GM12801 (cell line): Measurements from ENCODE around the gene NHLRC2.

ENCODE experiments used
- CTCF ChIP-seq: IDR thresholded peaks from one replicate; pipeline ENCODE4 v1.5.1; 2011; ENCODE audit warnings: control low read depth; ENCODE audit not compliant: insufficient read length; ENCODE audit errors: extremely low read depth

NHLRC2 gene

DNA sequence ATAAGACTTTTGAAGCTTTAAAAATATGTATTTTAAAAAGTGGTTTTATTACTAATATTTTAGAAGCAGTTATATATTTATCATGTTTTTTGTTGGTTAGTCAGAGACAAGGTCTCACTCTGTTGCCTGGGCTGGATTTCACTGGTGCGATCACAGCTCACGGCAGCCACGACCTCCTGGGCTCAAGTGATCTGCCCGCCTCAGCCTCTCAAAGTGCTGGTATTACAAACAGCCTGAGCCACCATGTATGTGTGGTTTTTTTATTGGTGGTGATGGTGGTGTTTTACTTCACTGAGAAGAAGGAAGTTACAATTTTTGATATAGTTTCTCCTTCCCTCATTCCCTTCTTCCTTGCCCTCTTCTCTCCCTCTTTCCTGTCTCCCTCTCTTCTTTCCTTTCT, 13.4 kb downstream of the NHLRC2 start:
- no peak for TF ChIP-seq CTCF

DNA sequence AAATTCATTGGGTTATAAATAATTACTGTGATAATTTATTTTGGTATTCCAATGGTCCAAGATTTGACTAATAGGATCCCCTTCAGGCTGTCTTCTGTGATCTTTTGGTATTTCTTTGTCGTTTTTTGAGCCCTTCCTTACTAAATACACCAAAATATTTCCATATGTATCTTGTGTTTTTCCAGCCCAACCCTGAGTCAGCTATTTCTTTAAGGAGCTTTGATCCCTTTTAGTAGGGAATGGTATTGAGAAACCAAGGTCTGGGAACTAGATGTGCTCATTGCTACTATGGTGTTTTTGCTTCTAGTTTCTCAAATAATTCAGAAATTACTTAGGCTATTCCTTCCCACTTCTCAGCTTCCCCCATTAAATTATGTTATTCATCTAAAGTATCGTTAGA, 15.3 kb downstream of the NHLRC2 start:
- TF ChIP-seq CTCF, result no peak

DNA sequence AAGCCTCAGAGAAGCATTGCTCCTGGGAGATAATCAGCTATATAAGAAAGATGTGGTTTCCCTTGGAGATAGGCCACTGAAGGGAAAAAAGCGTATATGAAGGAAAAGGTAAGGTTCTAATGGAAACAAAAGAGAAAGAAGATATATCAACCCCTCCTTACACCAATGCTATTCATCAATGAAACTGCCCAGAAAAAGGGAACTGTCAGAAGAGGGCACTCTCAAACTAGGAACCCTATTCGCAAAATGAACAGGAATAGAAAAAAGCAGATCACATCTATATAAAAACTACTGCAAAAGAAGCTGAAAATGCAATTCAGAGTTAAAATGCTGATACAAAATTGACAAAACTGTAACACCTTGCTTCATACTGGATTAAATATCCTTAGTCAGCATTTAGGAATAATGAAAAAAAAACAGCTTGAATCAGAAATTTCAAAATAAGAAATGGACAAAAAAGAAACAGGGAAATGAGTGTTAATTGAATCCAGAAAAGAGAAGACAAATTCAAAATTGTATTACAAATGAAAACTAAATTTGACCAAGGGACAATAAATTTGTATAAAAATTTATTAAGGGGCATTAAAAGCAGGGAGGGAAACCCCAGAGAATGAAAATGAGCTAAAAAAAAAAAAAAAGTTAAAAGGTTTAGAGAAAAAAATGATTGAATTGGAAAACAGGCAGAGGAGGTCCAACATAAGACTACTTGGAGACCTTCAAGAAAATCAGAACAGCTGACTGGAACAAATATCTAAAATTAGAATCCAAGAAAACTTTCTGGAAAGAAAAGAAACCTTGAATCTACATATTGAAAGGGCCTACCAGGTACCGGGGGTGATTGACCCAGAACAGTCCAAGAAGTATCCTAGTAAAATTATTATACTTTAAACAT, 17.9 kb downstream of the NHLRC2 start:
- TF ChIP-seq CTCF, result no peak

DNA sequence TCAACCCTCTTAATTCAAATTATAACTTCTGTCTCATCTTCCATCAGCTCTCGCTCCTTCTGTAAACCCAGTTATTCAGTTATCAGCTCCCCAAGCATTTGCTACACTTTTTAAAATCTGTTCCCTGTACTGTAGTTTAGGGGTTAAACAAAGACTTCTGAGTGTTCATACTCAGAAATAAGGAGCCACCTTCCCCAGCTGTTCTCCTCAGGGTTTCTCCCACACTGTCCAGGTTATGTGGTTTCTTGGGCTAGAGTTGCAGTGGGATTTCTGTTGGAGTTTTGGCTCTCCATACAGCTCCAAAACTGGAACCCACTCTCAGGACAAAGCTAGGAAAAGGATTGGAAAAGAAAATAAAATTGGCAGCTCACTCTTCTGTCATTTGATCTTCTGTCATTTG, 20.8 kb downstream of the NHLRC2 start:
- TF ChIP-seq CTCF, result no peak

DNA sequence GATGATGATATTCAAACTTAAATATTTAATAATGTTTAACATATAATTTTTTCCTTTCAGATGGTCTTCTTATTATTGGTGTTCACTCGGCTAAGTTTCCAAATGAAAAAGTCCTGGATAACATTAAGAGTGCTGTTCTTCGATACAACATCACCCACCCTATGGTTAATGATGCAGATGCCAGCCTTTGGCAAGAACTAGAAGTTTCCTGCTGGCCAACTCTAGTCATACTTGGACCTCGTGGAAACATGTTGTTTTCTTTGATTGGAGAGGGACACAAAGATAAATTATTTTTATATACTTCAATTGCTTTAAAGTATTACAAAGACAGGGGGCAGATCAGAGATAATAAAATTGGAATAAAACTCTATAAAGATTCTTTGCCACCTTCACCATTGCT, 22.0 kb downstream of the NHLRC2 start:
- TF ChIP-seq CTCF, result no peak

DNA sequence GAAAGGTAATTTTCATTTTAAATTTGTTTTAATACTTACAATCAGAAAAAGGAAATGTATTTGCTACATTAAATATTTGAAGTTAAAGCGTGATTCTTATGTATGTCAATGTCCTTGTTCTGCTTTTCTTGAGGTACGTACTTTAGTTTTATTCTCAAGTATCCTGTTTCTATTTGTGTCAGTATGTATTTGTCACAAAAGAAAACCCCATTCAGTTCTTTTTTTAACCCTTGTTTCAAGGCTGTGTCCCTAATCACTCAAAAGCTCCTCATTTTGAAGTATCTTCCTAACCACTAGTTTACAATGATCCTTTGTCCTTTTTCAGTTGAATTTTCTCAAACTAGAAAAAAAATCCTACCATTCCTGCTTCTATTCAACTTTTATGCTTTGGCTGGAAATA, 25.2 kb downstream of the NHLRC2 start:
- no peak for TF ChIP-seq CTCF

DNA sequence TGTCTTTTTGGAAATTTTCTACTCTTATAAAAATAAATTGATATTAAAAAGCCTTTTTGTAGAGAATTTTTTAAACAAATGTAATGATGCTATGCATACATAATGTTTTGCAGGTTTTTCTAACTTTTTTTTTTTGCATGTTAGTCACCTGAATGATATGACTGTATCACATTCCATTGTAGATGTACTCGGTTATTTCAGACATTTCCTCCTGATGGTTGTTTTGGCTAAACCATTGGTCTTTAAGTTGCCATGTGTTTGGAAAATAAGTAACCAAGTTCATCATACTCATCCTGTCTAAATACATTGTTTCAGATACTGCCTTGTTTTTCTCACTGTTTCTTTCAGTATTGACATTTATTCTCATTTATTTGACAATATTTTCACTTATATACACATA, 25.8 kb downstream of the NHLRC2 start:
- TF ChIP-seq CTCF, result no peak
